ENCODE data around the gene NAB1.

NAB1 gene

GRCh38 chr2:190716176-190716807, 67.4 kb downstream of the NAB1 start:
- no peak for DNase-seq (ENCODE audit: low read depth)

GRCh38 chr2:190717306-190717705, 68.4 kb downstream of the NAB1 start:
- DNase-seq (ENCODE audit: low read depth) = no peak

- DNase-seq (ENCODE audit: low read depth) = no peak
Measured at GRCh38 chr2:190717764-190718651, 69.1 kb downstream of the NAB1 start.

GRCh38 chr2:190718652-190719526, 70.0 kb downstream of the NAB1 start:
- DNase-seq (ENCODE audit: low read depth) = no peak

GRCh38 chr2:190720276-190720675, 71.4 kb downstream of the NAB1 start:
- DNase-seq (ENCODE audit: low read depth) = no peak

GRCh38 chr2:190720691-190721090, 71.8 kb downstream of the NAB1 start:
- DNase-seq (ENCODE audit: low read depth) = no peak

GRCh38 chr2:190722061-190722759, 73.3 kb downstream of the NAB1 start:
- DNase-seq (ENCODE audit: low read depth) = no peak

- no peak for DNase-seq (ENCODE audit: low read depth)
Measured at GRCh38 chr2:190722835-190723234, 74.0 kb downstream of the NAB1 start.

- DNase-seq (ENCODE audit: low read depth) = no peak
Measured at GRCh38 chr2:190723397-190724090, 74.7 kb downstream of the NAB1 start.

GRCh38 chr2:190726255-190726654, 77.4 kb downstream of the NAB1 start:
- DNase-seq (ENCODE audit: low read depth) = no peak

- no peak for DNase-seq (ENCODE audit: low read depth)
Measured at GRCh38 chr2:190736355-190736754, 87.5 kb downstream of the NAB1 start.

GRCh38 chr2:190740449-190740848, 91.6 kb downstream of the NAB1 start:
- DNase-seq (ENCODE audit: low read depth) = no peak

Measured in stimulated activated CD8-positive, alpha-beta memory T cell treated with anti-CD3 and anti-CD28 coated beads, Interleukin-15, amount 100 ng/mL, for 1 hour (primary cell).